Superior temporal gyrus (tissue), 1 donor: ENCODE results near the gene SLC8A1.

Source experiments
- DNase-seq: peaks from one replicate; pipeline ENCODE4 v3.0.0-alpha.2; 2016; ENCODE audit errors: extremely low spot score

Gene SLC8A1

GRCh38 chr2:40048506-40048905 lies 403.4 kb downstream of the SLC8A1 start:
- DNase-seq, result no peak

DNA sequence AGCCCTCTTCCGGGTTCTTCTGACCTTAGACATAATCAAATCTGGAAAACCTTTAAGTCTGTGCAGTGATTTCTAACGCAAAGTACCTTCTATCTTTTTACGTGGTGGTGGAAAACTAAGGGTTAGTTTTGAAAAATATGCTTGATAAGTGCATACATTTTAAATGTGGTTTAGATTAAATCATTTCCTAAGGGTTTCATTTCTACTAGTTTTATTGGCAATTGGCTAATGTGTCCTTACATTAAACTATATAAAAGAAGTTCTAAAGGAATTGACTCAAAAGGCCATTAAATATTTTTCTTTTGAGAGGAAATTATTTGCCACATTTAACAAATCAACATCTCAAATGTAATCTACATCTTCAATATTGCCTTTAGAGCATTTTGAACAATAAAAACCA lies 404.5 kb downstream of the SLC8A1 start:
- no peak for DNase-seq
